Ecto neural progenitor cell (in vitro differentiated cells): ENCODE measurements around the gene TARP.
"Not testable (repeated sequence)": the region's sequence is repeated elsewhere in the genome, so short reads cannot be mapped to it uniquely, and the experiment has no call there.

Source experiments
- DNase-seq: peaks from one replicate; pipeline ENCODE4 v3.0.0-alpha.2; 2018; ENCODE audit warnings: low spot score

Gene TARP

DNA sequence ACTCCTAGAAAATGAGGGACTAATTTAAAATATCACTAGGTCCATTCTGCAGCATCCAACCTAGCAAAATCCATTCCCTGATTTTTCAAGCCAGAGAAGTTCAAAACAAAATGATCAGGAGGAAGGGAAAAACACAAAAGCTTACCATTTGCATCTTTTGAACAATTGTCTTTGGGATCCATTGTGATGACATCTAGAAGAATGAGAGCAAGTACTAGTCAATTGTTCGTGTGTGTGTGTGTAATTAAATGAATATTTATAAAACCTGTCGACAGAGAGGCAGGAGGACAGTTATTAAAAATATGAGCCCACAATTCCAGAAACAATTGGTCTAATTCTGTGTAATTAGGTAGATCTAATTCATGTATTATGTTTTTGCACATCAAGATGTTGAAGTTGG lies 11.4 kb downstream of the TARP start:
- DNase-seq: not testable (repeated sequence)

DNA sequence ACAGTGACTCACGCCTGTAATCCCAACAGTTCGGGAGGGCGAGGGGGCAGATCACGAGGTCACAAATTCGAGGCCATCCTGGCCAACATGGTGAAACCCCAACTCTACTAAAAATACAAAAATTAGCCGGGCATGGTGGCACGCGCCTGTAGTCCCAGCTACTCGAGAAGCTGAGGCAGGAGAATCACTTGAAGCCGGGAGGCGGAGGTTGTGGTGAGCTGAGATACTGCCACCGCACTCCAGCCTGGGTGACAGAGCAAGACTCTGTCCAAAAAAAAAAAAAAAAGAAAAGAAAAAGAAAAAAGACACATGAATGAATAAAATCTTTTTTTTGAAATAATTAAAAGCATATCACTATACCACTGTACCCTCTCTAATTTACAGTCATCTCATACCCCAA lies 11.8 kb downstream of the TARP start:
- DNase-seq: not testable (repeated sequence)

DNA sequence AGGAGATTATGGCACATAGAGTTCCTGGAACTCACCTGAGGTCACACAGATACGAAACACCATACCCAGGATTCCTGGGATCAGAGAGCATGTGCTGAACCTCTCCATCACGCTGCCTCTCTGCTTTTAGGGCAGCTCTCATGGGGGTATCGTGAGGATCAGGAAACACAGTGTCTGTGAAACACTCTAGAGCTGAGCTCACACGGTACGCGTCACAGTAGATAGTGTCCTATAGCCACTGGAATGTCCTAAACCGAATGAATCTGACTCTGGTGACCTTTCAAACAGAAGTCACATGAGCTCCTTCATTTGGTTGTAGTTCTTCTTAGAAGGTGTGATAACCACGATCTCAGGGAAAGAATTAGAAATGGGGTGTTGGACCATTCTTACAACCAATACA lies 14.3 kb downstream of the TARP start:
- DNase-seq: not testable (repeated sequence)

DNA sequence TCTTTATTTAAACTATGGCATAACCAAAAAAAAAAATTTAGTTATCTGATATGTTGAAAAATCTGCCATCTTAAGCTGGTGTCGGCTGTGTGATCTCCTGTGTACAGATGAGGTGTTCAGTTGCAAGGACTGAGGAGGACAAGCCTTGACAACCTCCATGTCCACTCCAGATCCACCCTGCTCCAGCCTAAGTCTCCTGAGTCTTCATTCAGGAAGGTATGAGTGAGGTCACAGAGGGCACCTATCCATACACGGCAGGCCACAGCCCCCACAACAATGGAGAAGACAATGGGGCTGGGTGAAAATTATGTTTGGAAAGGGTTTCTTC lies 16.1 kb downstream of the TARP start:
- no peak for DNase-seq

DNA sequence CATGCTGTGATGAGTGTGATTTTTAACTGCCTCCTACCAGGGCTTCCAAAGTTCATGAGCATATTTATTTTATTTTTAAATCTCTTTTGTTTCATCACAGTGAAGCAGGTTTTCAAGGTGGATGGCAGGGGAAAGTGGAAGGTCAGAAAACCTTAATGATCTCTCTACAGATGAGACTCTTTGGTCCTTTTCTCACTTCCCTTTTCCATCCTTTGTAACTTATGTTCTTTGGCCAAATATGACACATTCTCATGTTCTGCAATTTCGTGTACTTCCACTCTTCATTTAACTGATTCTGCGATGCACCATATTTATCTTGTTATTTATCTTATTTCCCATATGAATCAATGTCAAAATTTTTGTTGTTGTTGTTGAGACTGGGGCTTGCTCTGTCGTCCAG lies 23.6 kb downstream of the TARP start:
- DNase-seq: not testable (repeated sequence)

DNA sequence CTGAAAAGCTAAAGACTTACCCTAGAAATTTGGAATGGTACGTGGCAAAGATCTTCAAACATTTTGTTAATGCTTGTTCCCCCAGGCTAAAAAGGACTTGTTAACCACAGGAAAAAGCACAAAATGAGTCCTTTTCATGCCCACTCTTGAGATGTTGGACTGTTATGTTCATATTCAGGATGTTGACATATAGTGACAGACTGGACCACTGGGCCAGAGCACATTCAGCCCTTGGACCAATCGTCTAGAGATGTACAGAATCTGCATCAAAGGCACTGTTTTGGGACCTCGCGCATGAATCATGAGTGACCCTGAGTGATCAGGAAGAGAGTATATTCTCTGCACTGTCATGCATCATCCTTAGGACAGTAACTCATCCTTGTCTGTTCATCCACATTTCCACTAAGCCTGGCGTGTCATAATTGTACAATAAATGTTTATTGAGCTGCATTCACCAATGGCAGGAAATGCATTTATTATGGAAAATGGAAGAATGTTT lies 25.3 kb downstream of the TARP start:
- no peak for DNase-seq

DNA sequence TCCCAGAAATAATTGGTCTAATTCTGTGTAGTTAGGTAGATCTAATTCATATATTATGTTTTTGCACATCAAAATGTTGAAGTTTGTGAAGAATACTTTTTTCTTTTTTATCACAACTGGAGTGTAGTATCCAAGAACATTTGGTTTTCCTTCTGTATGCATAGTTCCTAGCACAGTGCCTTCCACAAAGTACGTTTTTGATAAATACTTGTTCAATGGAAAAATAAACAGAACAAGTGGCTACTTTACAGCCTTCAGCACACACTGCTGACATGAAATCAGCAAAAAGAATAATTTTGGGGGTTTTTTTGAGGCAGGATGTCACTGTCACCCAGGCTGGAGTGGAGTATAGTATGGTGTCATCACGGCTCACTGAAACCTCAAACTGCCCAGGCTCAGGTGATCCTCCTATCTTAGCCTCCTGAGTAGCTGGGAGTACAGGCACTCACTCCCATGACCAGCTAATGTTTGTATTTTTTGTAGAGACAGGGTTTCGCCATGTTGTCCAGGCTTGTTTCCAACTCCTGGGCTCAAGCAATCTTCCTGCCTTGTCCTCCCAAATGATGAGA lies 27.9 kb downstream of the TARP start:
- DNase-seq: no peak

DNA sequence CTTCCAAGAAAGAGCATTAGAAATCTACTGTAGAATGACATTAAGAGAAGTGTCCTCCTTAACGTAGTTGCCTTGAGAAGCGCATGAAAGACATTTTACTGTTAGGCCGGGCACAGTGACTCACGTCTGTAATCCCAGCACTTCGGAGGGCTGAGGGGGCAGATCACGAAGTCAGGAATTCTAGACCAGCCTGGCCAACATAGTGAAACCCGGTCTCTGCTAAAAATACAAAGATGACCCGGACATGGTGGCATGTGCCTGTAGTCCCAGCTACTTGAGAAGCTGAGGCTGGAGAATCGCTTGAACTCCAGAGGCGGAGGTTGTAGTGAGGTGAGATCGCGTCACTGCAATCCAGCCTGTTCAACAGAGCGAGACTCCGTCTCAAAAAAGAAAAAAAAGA lies 28.9 kb downstream of the TARP start:
- DNase-seq: no peak

DNA sequence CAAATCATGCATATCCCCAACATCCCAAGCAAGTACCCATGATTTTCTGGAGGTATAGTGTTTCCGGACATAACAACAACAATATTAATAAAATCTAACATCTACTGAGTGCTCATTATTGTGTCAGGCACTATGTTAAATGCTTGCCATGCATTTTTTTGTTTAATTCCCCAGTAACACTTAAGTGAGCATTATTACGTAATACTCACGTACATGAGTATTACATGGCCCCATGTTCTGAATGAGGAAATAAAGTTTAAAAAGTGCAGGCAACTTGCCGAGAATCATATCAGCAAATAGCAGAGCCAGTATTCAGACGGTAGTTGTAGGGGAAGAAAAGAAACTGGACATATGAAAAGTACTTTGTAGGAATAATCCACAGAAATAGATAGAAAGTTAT lies 30.1 kb downstream of the TARP start:
- not testable (repeated sequence) for DNase-seq

DNA sequence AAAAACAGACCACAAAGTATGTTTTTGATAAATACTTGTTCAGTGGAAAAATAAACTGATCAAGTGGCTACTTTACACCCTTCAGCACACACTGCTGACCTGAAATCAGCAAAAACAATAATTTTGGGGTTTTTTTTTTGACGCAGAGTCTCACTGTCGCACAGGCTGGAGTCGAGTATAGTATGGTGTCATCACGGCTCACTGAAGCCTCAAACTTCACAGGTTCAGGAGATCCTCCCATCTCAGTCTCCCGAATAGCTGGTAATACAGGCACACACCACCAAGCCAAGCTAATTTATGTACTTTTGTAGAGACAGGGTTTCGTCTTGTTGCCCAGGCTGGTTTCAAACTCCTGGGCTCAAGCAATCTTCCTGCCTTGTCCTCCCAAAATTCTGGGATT lies 30.6 kb downstream of the TARP start:
- DNase-seq: no peak

DNA sequence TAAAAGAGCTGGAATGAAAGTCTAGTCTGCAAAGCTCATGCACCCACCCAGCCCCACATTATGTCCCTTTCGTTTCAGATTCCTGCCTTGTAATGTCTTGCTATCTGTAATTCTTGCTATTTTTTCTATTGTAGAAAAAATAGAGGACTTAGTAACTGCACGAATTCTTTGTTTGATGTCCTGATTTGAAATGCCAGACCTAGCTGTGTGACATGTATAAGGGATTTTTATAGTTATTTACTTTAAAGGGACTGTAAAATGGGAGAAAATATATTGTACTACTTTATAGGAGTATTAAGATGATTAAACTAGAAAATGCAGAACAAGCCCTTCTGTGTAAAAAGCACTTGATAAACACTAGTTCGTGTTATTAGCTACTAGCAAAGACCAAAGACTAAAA lies 32.4 kb downstream of the TARP start:
- DNase-seq: no peak

DNA sequence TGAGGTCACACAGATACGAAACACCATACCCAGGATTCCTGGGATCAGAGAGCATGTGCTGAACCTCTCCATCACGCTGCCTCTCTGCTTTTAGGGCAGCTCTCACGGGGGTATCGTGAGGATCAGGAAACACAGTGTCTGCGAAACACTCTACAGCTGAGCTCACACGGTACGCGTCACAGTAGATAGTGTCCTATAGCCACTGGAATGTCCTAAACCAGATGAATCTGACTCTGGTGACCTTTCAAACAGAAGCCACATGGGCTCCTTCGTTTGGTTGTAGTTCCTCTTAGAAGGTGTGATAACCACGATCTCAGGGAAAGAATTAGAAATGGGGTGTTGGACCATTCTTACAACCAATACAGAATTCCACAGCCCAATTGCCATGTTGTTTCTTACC lies 34.3 kb downstream of the TARP start:
- DNase-seq: not testable (repeated sequence)

DNA sequence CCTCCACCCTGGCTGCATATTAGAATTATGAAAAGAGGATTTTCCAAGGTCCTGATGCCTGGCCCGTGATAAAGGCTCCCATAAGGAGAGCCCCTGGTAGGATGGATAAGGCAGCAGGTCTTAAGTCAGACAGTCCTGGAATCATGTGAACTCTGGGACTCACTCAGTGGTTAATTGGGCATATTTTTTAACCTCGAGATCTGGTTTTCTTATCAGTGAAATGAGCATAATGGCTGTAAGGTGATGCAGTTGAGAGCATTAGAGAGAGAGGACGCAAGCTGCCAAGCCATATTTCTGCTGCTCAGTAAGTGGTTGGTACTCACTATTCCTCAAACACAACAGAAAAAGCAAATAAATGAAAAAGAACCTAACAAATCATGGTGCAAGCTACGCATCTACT lies 37.8 kb downstream of the TARP start:
- DNase-seq: no peak

DNA sequence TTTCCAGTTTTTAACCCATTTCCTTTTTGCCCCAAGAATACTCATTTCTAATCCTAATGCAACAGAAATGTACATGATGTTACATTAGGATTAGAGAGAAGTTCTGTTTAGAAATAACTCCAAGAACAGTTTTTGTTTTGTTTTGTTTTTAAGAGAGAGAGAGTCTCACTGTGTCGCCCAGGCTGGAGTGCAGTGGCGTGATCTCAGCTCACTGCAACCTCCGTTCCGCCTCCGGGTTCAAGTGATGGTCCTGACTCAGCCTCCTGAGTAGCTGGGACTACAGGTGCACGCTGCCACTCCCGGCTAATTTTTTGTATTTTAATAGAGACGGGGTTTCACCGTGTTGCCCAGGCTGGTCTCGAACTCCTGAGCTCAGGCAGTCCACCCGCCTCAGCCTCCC lies 38.7 kb downstream of the TARP start:
- not testable (repeated sequence) for DNase-seq

DNA sequence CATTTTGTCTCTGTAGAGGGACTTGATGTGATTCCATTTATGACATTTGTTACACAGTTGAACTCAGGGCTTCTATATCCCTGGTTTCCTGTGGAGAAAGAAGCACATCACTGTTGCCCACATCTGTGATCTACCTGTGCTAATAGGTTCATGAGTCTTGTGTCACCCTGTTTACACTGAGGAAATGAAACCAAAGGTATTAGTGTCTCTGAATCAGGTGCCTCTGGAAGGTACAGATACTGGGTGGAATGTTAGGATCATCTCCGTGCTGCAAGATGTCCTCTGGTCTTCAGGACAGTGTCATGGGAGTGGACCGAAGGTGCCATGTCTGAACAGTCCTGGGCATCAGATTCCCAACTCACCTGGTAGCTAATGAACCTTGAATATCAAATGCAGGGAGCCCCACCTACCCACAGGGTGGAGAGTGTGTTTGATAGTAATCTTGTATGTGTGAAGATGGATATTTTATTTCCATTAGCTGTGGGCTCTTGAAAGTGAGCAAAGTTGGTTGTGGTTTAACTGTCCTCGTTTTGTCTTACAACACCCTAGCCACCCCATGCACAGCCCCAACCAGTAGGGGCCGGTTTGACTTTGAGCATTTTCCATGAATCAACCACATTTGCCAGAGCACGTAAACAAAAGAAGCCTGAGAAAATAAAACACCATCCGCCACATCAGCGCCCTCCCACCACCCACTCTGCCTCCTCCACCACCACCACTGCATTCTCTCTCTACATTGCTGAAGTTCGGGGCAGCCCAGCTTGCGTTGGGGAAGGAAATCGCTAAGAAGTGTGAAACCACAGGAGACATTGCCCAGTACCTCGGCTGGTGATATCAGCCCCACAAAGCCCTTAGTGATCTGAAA lies 40.7 kb downstream of the TARP start:
- DNase-seq: no peak

DNA sequence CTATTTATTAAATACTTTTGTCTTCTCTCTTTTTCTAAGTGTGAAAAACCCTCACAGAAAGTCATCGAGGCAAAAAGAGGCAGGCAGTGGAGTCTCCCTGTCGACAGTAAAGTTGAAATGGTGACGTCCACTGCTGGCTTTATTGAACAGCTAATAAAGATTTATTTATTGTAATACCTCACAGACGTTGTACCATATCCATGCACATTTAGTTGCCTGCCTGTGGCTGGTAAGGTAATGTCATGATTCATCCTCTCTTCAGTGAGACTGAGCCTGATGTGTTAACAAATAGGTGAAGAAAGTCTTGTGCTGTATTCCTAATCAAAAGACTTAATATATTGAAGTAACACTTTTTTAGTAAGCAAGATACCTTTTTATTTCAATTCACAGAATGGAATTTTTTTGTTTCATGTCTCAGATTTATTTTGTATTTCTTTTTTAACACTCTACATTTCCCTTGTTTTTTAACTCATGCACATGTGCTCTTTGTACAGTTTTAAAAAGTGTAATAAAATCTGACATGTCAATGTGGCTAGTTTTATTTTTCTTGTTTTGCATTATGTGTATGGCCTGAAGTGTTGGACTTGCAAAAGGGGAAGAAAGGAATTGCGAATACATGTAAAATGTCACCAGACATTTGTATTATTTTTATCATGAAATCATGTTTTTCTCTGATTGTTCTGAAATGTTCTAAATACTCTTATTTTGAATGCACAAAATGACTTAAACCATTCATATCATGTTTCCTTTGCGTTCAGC lies 43.4 kb downstream of the TARP start:
- DNase-seq: no peak

DNA sequence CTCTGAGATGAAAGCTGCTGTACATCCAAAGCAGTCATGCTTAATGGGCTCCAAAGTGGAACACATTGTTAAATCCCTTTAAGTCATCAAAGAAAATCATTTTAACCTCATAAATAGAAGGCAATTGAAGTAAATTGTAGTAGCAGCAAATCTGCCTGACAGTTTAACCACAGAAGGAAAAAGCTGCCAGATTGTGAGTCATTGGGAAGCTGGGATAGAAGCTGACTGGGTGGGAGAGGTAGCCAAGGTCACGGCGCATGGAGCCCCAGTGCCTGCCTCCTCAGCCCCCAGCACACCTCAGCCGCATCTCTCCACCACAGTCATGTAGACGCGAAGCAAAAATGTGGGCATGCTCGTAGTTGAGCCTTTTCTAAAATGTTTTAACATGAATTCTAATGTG lies 44.0 kb downstream of the TARP start:
- DNase-seq: no peak

DNA sequence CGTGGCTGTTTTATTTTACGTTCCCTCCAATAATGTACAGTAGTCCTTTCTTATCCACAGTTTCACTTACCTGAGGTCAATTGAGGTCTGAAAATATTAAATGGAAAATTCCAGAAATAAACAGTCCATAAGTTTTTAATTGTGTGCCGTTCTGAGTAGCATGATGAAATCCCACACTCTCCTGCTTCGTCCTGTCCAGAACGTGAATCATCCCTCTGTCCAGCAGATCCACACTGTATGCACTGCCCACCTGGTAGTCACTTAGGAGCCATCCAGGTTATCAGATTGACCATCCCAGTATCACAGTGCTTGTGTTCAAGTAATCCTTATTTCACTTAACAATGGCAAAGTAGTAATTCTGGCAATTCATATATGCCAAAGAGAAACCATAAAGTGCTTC lies 49.0 kb downstream of the TARP start:
- DNase-seq: no peak

DNA sequence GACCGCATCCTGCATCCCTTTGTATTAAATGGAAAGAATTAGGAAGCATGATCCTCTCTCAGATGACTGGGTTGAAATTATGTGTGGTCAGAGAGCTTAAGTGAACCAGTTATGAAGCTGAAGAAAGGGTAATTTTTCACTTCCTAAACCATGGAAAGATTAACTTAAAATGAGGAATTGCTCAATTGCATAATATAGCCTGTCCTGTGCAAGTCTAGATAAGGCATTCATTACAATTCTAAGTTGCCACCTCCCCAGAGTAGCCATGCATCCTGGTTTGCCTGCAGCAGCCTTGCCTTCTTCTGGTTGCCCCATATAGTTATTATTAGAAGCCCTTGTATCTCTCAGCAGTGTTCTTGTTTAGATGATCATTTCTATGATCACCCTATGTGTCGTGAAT lies 50.1 kb downstream of the TARP start:
- no peak for DNase-seq

DNA sequence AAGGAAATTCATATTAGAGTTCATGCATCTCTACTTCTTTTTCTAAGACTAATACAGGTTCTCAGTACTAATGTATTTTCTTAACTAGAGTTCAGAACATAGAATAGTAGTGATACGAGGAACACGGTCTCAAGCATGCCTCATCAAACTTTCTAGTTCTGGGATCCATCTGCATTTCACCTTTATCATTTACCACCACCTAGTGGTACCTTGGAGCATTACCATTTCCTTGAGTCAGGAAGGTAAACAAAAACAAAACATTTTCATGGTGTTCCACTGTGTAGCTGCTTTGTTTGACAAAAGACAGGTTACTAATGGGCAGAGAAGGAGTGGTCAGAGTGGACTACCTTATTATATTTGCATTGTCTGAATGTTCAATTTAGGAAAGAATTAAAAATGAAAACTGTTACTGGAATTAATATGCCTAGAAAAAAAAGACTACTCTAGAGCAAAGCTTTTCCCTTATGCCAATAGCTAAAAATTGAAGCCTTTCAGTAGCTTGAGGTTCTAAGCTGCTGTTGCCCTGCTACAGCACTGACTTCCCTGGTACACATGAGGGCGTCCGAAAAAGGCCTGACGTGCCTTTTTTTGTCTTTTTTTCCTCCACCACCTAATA lies 50.8 kb downstream of the TARP start:
- no peak for DNase-seq

DNA sequence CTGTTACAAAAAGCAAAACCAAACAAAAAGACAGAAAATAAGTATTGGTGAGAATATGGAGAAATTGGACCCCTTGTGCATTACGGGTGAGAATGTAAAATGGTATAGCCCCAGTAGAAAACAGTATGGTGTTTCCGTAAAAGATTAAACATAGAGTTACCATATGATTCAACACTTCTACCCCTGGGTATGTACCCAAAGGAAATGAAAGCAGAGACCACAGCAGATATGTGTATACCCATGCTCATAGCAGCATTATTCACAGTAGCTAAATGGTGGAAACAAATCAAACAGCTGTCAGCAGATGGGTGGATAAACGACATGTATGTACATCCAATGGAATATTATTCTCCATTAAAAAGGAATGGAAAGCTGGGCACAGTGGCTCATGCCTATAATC lies 53.0 kb downstream of the TARP start:
- no peak for DNase-seq

DNA sequence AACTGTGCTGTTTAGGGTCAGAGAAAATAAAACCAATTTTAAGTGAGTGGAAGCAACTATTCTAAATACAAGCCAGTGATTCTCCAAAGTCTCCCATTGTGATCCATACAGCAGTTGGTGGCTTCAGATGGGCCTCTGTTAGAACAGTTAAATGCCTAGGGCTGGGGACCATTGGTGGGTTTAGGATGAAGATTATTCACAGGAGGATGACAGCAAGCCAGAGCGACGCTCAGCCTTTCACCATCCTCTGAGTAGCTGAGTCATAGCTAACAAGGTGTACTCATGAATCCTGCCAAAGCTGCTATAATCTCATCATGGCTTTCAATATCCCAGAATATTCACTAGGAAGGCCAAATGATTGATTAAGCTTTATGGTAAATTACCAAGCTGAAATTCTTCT lies 55.8 kb downstream of the TARP start:
- no peak for DNase-seq
